ENCODE results near the gene FAM83F. TPM values are rescaled to one million over a fixed set of nuclear protein-coding genes. Genes with fewer than 3 reads are reported as not detected.

The FAM83F gene
- total RNA-seq, 1 donor, result not detected

GRCh38 chr22:40029189-40029890 lies 34.6 kb downstream of the FAM83F start:
- H3K4me3 ChIP-seq (ENCODE audit: insufficient read depth, low read length), result no peak overlapping the region
- no peak for DNase-seq (ENCODE audit: insufficient read length, low spot score, missing footprints)
- no peaks in the 10 kb centered on the region for H4K20me1 ChIP-seq (ENCODE audit: insufficient read depth, low read length)
- no peak overlapping the region for H3K27ac ChIP-seq (ENCODE audit: low read depth, low read length)
- H3K4me2 ChIP-seq (ENCODE audit: insufficient read depth, low read length), result no peak overlapping the region
- TF ChIP-seq, protein P1, sequence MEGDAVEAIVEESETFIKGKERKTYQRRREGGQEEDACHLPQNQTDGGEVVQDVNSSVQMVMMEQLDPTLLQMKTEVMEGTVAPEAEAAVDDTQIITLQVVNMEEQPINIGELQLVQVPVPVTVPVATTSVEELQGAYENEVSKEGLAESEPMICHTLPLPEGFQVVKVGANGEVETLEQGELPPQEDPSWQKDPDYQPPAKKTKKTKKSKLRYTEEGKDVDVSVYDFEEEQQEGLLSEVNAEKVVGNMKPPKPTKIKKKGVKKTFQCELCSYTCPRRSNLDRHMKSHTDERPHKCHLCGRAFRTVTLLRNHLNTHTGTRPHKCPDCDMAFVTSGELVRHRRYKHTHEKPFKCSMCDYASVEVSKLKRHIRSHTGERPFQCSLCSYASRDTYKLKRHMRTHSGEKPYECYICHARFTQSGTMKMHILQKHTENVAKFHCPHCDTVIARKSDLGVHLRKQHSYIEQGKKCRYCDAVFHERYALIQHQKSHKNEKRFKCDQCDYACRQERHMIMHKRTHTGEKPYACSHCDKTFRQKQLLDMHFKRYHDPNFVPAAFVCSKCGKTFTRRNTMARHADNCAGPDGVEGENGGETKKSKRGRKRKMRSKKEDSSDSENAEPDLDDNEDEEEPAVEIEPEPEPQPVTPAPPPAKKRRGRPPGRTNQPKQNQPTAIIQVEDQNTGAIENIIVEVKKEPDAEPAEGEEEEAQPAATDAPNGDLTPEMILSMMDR (IDR thresholded peaks at IDR 0.05; ENCODE audit: extremely low read depth, low read depth, low read length), result no peak
- H2AFZ ChIP-seq (ENCODE audit: low read length), result no peak overlapping the region
- H3K36me3 ChIP-seq (ENCODE audit: insufficient read depth, low read length), result no peaks in the 10 kb centered on the region
- H3K27me3 ChIP-seq (ENCODE audit: insufficient read depth, low read length), result peaks cover under 1% of the 10 kb centered on the region
- no peaks in the 10 kb centered on the region for H3K9me3 ChIP-seq (ENCODE audit: low read depth, low read length)
- H3K4me1 ChIP-seq (ENCODE audit: insufficient read depth, low read length), result peaks cover 5% of the 10 kb centered on the region
- no peaks in the 10 kb centered on the region for H3K79me2 ChIP-seq (ENCODE audit: insufficient read depth, low read length)

DNA sequence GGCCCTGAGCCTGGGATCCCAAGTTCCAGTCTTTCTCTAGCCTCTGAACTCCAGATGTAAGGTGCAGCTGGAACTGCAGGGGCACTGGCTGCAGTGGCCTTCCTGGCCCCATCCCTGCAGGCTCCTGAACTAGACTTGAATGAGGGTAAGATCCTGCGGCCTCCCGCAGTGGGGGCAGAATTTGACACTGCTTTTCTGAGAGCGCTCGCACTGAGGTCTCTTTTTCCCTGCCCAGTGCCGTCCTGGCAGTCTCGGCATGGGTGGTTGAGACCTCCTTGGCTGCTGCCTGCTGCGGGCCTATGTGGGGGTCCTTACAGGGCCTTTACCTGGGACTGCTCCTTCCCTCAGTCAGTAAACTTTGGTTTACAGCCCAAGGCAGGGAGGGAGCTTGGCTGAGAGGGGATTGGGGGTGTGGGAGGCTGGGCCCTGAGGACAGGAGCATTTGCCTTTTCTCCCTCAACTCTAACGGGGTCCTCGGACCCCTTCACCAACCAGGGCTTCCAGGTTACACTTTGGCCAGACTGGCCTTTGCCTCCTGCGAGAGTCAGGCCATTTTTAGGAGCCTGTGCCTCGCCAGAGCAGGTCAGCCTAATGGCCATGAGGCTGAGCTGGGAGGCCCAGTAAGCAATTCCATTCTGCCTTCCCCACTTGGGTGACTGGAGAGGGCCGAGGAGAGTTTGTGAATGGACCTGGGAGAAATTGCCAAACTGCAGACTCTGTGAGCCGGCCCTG lies 35.4 kb downstream of the FAM83F start:
- Histone ChIP-seq H3K27ac (ENCODE audit: low read depth, low read length) (no peak overlapping the region), H3K79me2 (ENCODE audit: insufficient read depth, low read length) (no peaks in the 10 kb centered on the region)

GRCh38 chr22:40030758-40031095 lies 36.0 kb downstream of the FAM83F start:
- TF ChIP-seq, protein P1 (IDR thresholded peaks at IDR 0.05; ENCODE audit: extremely low read depth, low read depth, low read length), result no peak
- H3K27me3 ChIP-seq (ENCODE audit: insufficient read depth, low read length), result peaks cover 12% of the 10 kb centered on the region
- DNase-seq (ENCODE audit: insufficient read length, low spot score, missing footprints), result no peak
- no peak overlapping the region for H2AFZ ChIP-seq (ENCODE audit: low read length)
- no peak overlapping the region for H3K27ac ChIP-seq (ENCODE audit: low read depth, low read length)
- H3K79me2 ChIP-seq (ENCODE audit: insufficient read depth, low read length), result no peaks in the 10 kb centered on the region
- H3K4me3 ChIP-seq (ENCODE audit: insufficient read depth, low read length), result no peak overlapping the region
- no peak overlapping the region for H3K4me2 ChIP-seq (ENCODE audit: insufficient read depth, low read length)
- H3K9me3 ChIP-seq (ENCODE audit: low read depth, low read length), result no peaks in the 10 kb centered on the region
- no peaks in the 10 kb centered on the region for H3K36me3 ChIP-seq (ENCODE audit: insufficient read depth, low read length)
- no peaks in the 10 kb centered on the region for H4K20me1 ChIP-seq (ENCODE audit: insufficient read depth, low read length)
- H3K4me1 ChIP-seq (ENCODE audit: insufficient read depth, low read length), result peaks cover 5% of the 10 kb centered on the region

More for the DNA sequence above, 35.4 kb downstream of the FAM83F start:
- no peak for DNase-seq (ENCODE audit: insufficient read length, low spot score, missing footprints)
- Histone ChIP-seq H3K27me3 (ENCODE audit: insufficient read depth, low read length) (peaks cover 8% of the 10 kb centered on the region), H2AFZ (ENCODE audit: low read length) (no peak overlapping the region), H3K4me2 (ENCODE audit: insufficient read depth, low read length) (no peak overlapping the region), H3K4me3 (ENCODE audit: insufficient read depth, low read length) (no peak overlapping the region), H3K9me3 (ENCODE audit: low read depth, low read length) (no peaks in the 10 kb centered on the region), H3K36me3 (ENCODE audit: insufficient read depth, low read length) (no peaks in the 10 kb centered on the region), H3K4me1 (ENCODE audit: insufficient read depth, low read length) (peaks cover 5% of the 10 kb centered on the region), H4K20me1 (ENCODE audit: insufficient read depth, low read length) (no peaks in the 10 kb centered on the region)
- TF ChIP-seq, protein P1 (IDR thresholded peaks at IDR 0.05; ENCODE audit: extremely low read depth, low read depth, low read length), result no peak

- no peak overlapping the region for H3K4me2 ChIP-seq (ENCODE audit: insufficient read depth, low read length)
- H3K27ac ChIP-seq (ENCODE audit: low read depth, low read length), result no peak overlapping the region
- H3K36me3 ChIP-seq (ENCODE audit: insufficient read depth, low read length), result no peaks in the 10 kb centered on the region
- peaks cover 5% of the 10 kb centered on the region for H3K4me1 ChIP-seq (ENCODE audit: insufficient read depth, low read length)
- TF ChIP-seq, protein P1 (IDR thresholded peaks at IDR 0.05; ENCODE audit: extremely low read depth, low read depth, low read length), result no peak
- H3K4me3 ChIP-seq (ENCODE audit: insufficient read depth, low read length), result no peak overlapping the region
- H2AFZ ChIP-seq (ENCODE audit: low read length), result no peak overlapping the region
- peaks cover 15% of the 10 kb centered on the region for H3K27me3 ChIP-seq (ENCODE audit: insufficient read depth, low read length)
- no peaks in the 10 kb centered on the region for H4K20me1 ChIP-seq (ENCODE audit: insufficient read depth, low read length)
- DNase-seq (ENCODE audit: insufficient read length, low spot score, missing footprints), result no peak
- H3K79me2 ChIP-seq (ENCODE audit: insufficient read depth, low read length), result no peaks in the 10 kb centered on the region
- no peaks in the 10 kb centered on the region for H3K9me3 ChIP-seq (ENCODE audit: low read depth, low read length)
These were observed 37.2 kb downstream of the FAM83F start for GRCh38 chr22:40031766-40032470.

Data from osteoblast (primary cell).